NCI-H510A (cell line): ENCODE results near the gene MAP3K6.
"Not testable (repeated sequence)": the region's sequence is repeated elsewhere in the genome, so short reads cannot be mapped to it uniquely, and the experiment has no call there.

Experiments used
- DNase-seq: peaks from one replicate; lab custom pipeline; 2025; lab: John Stamatoyannopoulos, UW

The MAP3K6 gene, protein sequence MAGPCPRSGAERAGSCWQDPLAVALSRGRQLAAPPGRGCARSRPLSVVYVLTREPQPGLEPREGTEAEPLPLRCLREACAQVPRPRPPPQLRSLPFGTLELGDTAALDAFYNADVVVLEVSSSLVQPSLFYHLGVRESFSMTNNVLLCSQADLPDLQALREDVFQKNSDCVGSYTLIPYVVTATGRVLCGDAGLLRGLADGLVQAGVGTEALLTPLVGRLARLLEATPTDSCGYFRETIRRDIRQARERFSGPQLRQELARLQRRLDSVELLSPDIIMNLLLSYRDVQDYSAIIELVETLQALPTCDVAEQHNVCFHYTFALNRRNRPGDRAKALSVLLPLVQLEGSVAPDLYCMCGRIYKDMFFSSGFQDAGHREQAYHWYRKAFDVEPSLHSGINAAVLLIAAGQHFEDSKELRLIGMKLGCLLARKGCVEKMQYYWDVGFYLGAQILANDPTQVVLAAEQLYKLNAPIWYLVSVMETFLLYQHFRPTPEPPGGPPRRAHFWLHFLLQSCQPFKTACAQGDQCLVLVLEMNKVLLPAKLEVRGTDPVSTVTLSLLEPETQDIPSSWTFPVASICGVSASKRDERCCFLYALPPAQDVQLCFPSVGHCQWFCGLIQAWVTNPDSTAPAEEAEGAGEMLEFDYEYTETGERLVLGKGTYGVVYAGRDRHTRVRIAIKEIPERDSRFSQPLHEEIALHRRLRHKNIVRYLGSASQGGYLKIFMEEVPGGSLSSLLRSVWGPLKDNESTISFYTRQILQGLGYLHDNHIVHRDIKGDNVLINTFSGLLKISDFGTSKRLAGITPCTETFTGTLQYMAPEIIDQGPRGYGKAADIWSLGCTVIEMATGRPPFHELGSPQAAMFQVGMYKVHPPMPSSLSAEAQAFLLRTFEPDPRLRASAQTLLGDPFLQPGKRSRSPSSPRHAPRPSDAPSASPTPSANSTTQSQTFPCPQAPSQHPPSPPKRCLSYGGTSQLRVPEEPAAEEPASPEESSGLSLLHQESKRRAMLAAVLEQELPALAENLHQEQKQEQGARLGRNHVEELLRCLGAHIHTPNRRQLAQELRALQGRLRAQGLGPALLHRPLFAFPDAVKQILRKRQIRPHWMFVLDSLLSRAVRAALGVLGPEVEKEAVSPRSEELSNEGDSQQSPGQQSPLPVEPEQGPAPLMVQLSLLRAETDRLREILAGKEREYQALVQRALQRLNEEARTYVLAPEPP (N-terminal part only)

DNA sequence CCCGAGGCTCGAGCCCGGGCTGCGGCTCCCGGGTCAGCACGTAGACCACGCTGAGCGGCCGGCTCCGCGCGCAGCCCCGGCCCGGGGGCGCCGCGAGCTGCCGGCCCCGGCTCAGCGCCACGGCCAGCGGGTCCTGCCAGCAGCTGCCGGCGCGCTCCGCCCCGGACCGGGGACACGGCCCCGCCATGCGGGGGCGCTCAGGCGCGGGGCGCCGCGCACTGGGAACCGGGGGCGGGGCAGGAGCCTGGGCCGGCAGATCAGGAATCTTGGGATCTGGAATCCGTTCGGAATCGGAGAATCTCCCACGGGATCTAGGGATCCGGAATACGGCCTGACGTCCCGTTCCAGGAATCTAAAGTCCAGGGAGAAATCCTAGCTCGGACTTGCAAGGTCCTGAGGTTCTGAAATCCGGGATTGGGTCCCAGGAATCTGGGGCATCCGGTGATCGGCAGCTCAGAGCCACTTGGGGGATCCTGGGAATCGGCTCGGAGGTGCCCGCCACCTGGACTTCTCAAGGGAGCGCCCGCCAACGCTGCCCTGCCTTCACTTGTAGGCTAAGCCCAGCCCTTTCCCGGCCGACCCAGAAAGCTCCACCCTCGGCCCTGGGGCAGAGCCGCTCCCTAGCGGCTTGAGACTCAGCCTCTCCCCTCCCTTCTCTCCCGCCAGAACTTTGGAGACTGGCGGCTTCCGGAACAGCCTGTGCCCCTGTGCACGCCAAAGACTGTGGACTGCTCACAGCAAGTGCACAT, at the start of gene MAP3K6:
MAP3K6 (minus strand) TSS at position 551 of the 749 bp plus-strand sequence; CDS start at position 187, 364 bp downstream.
- peak; percentile 81 for DNase-seq

DNA sequence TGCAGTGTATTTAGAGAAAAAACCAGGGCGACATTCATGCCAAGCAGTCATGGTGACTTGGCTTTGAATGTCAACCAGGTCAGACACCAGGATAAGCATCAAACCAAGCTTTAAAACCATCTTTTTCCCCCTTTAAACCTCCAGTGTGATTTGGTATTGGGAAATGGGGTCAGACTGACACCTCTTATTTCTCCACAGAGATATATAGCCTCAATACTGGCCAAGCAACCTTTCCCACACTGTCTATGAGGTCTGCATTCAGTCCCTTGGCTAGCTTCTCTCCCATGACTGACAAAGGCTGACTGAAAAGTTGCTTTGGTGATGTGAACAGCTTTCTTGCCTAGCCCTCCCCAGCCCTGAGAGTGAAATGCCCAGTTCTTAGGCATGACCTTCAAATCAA, 47.3 kb upstream of the MAP3K6 start:
- DNase-seq: no peak

DNA sequence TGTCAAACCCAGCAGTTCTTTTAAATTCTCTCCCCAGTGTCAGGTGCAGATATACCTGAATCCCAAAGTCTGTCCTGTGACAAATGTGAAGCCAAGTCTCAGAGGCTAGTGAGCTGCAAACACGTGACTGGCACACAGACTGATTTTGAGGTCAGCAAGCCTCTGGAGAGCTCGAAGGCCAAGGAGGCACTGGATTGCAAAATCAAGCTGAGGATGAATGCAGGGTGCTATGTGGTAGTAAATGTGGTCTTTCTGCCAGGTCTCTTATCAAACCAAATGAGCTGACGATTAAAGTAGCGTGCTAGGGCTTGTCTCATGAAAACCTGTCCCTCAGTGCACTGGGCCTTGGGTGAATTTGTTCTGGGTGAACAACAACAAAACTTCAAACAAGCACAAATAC, 46.2 kb upstream of the MAP3K6 start:
- no peak for DNase-seq

DNA sequence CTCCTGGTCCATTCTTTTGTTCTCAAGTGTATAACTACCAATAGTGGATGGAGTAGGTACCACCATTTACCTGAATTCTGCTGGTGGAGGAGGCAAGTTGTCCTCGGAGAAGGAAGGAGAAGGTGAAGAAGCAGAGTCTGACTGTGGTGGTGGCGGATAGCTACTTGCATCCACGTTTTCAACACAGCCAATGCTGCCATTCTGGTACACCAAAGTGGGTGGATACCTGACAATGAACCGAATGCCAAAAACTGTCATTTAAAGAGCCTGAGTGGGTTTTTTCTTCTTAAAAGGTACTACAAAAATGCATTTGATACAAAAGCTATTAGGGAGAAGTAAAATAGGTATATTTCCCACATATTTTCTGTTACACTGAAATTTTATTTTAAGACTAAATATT, 45.7 kb upstream of the MAP3K6 start:
- no peak for DNase-seq

DNA sequence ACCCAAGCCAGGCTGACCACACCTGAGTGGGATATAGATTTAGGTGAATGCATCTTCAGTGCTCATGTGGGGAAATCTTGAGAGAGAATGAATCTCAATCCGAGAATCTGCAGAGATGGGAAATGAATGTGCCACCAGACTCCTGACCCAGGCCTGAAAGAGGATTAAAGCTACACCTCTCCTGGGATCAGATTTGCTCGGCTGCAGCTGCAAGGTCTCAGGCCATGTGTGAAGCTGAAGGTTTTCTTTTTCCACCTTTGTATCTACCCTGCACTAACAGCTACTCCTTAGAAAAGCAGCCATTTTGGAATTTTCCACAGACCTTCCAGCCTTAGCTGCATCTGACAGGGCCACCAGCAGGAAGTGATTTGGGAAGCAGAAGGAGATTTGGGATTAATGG, 43.9 kb upstream of the MAP3K6 start:
- DNase-seq: no peak

DNA sequence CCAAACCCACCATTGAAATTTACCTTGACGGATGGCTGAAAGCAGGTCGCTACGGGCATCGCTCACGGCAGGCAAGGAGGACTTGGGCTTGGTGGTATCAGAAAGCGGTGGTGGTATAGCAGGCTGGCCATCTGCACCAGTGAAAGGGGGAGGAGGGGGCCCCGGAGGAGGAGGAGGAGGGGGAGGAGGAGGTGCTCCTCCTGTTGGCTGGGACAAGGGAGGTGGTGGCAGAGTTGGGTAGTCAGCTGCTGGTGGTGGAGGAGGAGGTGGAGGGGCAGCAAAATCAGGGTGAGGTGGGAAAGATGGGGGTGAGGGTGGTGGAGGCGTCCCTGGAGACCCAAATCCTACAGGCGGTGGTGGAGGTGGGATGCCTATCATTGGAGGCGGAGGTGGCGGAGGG, 42.9 kb upstream of the MAP3K6 start:
- DNase-seq: no peak

DNA sequence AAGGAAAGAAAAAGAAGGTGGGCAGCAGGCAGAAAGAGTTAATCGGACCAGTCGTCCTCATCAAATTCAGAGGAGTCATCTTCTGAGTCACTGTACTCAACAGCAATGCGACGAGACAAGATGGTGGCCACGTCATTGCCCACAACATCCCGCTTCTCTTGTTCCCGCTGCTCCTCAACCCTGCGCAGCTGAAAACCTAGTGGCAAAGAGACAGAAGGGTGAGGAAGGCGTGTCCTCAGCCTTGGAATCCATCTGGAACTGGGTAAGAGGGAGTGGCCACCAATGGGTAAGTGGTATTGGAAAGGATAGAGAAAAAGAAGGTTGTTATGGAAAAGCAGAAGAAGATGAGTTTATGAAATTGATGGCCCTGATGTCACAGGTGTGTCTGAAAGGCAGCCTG, 41.4 kb upstream of the MAP3K6 start:
- DNase-seq: no peak

DNA sequence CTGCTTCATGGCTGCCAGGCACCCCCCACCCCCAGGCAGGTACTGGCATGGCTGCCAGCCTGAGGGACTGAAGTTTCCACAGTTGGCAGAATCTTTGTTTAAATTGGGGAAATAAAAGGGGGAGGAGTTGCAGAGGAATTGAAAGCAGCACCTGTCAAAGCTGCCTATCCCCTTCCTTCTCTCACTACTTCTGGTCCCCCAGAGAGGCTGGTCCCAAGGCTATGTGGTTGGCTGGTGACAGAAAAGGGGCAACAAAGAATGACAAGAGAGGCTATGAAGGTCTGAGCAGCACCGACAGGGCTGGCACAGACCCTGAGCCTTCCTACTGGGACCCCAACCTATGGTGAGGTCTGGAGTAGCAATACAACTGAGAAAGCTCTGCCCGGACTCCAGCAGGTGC, 40.0 kb upstream of the MAP3K6 start:
- not testable (repeated sequence) for DNase-seq

DNA sequence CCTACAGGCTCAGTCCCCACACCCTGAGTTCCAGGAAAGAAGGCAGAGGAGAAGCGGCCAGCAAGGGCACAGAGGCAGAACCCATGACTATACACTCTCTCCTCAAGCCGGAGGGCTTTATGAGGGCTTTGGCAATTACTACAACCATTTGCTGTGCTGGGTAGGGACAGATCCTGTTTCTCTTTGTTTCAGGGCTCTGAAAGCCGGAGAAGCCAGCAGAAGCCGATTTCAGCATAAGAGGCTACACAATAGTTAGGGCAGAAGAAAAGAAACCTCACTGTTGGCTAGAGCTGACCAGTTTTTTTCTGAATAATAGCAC, 39.6 kb upstream of the MAP3K6 start:
- no peak for DNase-seq

DNA sequence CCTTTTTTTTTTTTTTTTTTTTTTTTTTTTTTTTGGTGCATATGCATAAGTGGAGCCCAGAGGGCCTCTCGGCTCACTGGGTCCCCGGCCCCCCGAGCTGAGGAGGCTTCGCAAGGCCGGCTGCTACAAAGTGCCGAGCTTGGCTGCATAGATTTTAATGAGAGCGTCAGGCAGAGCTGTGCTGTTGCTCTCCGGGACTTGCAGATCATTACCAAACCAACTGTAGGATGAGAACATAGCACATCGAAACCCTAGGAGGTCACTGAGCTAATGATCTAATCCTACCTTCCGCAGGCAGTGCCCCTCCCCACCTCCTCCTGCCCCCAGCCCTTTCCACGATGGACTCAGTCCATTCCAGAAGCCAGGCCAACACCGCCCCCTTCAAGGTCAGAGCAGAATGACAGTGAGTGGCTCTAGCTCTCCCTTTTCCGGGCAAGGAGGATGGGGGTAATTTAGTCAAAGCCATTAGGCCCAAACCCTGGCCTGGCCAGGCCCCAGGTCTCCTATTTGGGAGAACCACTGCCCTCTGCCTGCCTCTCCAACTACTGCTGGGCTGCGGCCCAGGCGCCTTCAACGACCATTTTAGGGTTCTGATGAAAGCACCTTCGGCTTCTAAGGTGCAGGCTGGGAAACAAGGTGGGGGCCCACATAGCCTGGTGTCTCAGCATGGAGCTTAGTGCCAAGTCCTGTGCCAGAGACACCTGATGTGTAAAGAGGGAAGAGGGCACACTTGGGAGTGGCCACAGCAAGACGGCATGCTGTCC, 39.0 kb upstream of the MAP3K6 start:
- not testable (repeated sequence) for DNase-seq

DNA sequence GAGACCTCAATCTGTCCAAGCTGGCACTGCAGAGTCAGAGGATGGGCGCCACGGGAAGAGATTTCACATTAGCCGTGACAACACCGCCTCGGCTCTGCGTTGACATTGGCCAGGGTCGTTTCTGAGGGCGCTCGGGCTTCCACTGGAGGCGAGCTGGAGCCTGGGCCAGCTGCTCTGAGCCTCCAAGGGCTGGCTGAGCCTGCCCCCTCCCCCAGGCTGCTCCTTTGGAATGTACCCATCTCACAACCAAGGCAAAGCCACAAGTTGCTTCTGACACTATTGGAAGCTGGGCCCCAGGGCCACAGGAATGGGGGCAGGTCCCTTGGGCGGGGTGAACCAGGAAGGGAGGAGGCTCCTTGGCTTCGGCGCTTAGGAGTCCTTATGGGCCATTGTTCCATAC, 38.3 kb upstream of the MAP3K6 start:
- no peak for DNase-seq

DNA sequence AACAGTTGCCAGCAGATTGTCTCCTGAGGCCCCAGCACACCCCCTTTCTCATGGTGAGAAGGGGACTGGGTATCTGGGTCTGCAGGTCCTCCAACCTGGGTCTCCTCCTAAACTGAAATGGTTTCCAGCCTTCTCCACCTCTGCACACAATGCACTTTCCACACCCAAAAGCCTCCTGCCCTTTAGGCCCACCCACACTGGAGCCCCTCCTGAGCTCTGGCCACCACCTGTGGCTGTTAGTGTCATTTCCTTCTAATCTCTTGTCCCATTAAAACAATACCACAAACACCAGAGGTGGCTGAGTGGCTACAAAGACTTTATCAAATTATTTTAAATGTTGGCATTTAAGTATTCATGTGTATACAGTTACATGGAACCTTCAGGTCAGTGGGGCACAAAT, 37.2 kb upstream of the MAP3K6 start:
- no peak for DNase-seq

DNA sequence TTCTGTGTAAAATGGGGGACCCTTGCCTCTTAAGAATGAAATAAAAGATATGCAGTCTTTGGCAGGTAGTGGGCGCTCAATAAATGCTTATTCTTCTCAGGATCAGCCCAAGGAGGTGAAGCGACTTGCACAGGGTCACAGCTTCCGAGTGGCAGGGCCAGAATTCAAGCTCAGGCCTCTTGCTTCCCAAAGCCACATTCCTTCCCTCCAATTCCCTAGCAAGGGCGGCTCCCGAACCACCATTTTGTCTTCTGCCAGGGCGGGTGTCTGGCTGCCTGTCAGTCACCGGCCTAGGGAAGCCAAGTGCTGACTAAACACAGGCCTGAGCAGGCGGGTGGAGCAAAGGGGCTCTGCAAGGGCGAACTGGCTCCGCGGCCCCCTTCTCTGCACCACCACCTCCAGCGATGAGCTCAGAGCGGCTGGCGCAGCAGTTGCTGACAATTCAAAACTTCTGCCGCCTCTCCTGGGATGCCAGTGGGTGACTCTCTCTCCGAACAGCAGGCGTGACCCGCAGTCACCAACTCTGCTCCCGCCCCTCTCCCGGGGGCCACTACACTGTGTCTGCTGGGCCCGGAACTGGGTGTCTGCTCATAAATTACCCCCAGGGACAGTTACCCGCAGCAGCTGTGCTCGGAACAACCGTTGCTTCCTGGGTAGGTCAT, 36.4 kb upstream of the MAP3K6 start:
- DNase-seq: no peak

DNA sequence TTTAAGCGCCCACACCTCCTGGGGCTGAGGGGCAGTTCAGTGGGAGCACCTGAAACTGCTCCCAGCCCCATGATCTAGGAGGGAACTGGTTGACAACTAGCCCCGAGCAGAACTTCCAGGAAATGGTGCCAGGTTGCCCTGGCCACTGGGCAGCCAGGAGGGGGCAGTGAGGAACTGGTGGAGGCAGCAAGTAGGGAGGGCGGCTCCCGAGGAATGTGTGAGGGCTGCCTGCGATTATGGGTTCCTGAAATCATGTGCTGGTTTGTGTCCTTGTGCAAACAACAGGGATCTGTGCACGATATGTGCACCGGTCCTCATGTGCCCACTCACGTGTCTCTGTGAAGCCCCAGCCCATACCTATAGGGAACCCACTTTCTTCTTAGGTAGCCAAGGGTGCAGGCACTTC, 35.6 kb upstream of the MAP3K6 start:
- no peak for DNase-seq

DNA sequence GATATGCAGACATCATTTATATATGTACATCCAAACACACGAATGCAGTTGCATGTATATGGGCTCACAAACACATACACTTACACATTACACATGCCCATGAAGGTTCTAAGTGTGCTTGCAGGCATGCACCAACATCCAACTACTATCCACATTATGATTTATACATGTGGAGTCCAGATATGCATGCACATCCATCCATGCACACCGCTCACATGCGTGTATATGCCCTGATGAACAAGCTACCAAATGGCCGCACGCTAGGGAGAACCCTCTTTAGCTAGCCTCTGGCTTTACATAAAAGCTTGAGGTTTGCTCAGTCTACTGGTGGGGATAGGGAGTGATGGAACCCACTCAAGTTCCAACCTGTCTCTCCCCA, 34.2 kb upstream of the MAP3K6 start:
- no peak for DNase-seq

DNA sequence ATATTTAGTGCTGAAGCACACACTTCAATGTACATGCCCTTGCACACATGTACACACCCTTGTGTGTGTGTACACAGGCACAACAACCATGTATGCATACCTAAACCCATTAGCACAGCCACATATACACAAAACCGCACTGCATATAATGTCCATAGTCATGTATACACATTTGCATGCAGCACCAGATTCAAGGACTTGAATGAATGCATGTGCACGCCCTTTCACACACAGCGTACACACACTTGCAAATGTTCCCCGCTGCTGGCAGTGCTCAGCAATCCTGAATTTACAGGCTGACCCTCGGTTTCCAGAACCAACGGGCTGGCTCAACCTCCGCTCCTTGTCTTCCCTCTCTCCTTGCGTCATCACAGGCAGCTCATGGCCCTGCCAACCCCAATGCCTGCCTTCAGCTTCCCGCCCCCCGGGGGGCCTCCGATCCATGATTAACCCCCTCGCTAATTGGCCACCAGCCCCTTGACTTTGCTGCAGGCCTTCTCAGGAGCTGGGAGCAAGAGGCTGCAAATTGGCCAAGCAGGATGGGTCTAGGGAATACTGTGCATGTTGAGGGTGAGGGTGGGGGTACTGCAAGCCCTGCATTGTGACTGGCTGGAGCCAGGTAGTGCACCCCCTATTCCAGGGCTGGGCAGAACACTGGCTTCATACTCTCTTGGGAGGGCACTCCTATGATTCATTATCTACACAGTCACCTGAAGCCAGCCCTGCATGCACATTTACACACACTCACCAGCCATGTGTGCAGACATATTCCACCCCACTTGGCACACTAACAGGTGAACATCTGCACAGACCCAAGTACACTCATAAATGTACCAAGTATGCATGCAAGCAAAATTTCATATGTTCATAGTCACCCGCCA, 33.6 kb upstream of the MAP3K6 start:
- DNase-seq: no peak

DNA sequence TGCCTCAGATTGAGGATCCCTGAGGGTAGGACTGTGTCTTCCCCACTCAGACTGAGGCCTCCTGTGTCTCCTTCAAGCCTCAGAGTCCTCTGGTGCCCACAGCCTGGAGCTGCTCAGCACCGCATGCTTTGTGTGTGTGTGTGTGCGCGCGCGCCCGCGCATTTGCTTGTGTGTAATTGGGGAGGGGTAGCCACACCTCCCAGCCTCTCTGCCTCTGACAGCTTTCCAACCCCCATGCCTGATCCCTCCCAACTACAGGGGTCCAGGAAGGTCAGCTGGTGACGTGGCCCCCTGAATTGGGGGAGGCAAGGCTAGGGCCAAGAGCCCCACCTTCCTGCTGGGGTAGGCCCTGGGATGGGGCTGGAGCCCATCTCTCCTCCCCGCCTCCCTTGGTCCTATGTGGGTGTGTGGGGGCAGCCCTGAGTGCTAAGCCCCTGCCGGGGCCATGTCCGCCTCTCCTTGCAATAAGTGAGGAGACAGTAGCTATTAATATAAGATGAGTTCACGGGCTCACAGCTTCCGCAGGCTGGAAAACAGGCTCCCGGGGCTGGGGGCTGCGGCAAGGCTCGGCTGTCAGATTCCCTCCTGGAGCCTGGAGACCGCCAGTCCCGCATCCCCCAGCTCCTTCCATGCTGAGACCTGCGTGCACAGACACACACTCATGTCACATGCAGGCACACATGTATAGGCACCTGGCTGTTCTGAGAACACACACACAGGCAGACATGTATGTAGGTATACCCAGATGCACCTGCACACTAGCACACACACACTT, 32.7 kb upstream of the MAP3K6 start:
- no peak for DNase-seq

DNA sequence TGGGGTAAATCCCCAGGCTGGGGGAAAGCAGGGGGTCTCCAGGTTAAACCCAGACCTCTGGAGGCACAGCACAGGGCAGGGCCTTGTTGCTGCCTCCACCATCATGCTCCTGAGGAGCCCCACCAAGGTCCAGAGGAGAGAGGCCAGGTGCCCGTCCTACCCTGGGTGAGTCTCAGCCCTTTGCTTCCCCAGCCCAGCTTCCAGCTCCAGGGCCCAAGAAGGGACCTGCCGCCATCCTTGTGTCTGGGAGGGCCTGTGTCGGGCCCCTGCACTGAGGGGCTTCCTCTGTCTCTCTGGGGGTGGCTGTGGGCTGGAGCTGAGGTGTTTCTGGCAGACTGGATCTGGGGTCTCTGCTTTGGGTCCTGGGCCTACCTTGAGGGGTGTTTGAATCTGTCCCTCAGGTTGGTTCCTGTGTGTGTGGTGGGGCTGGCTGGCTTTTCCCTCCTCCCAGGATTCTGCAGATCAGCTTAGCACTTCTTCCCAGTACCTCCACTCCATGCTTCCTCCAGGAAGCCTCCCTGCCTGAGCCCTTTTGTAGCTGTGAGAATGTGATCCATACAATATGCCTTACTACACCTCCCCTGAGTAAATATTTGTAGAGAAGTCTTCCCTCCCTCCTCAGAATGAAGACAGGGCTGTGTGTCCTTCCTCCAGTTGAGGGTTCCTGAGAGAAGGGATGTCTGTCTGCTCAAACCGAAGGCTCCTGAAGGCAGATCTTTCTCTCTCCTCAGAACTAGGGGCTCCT, 31.8 kb upstream of the MAP3K6 start:
- no peak for DNase-seq
